GM21423 (cell line): ENCODE results near the gene EPHB6.

ENCODE experiments used
- ATAC-seq: cut with Tn5 transposase; IDR thresholded peaks from one replicate; pipeline ENCODE4 v1.9.1; 2021; ENCODE audit warnings: mild to moderate bottlenecking, moderate library complexity; ENCODE audit not compliant: unreplicated experiment

The EPHB6 gene

DNA sequence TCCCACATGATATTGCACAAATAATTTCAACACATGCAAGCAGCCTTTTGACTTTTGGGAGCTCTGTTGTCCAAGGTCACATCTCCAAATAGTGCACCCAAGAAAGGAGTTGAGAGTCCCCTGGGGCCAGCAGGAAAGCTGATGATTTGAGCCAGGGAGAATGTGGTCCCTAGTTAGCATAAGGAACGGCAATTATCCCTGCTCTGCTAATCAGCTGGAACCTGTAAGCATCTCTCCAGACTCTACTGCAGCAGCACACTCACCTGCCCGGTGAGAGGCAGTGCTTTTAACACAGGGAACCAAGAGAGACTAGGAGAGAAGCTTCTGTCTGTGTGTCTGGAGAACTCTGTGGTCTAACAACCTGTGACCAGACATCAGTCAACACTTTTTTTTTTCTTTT lies 61.6 kb downstream of the EPHB6 start:
- no peak for ATAC-seq

- no peak for ATAC-seq
Observed at GRCh38 chr7:142917447-142917846, 62.6 kb downstream of the EPHB6 start.

GRCh38 chr7:142918901-142919300 lies 64.0 kb downstream of the EPHB6 start:
- ATAC-seq = no peak

DNA sequence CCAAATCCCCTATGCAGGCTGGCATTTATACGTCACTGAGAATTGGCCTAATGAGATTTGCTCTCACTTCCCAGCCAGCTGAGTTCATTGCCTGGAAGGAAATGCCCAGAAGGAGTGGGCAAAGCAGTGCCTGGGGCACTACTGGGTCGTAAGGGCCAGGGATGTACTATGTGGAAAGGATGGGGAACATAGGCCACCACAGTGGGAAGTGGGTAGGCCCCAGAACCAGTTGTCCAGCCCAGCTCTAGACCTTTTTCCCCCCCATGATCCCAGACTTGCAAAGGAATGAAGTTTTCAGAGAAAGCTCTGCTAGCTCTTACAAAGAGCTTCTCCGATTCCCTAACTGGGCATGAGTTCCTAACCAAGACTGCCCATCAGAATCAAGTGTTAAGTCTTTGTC lies 64.8 kb downstream of the EPHB6 start:
- ATAC-seq = no peak
